DND-41 (cell line): ENCODE measurements around the gene CNTRL.
"Not testable (repeated sequence)": the region's sequence is repeated elsewhere in the genome, so short reads cannot be mapped to it uniquely, and the experiment has no call there.

Experiments
- EZH2 ChIP-seq: IDR thresholded peaks from 3 replicates; pipeline ENCODE4 v1.6.1; 2012; ENCODE audit warnings: borderline replicate concordance, low read depth, mild to moderate bottlenecking, moderate library complexity, low read length, inconsistent platforms; ENCODE audit not compliant: severe bottlenecking
- TF ChIP-seq, protein P1 (sequence below): IDR thresholded peaks from 2 replicates; pipeline ENCODE4 v1.5.1; 2012; ENCODE audit warnings: borderline replicate concordance, low read length, moderate library complexity, mild to moderate bottlenecking; ENCODE audit not compliant: poor library complexity, severe bottlenecking; ENCODE audit errors: extremely low read depth

DNA sequence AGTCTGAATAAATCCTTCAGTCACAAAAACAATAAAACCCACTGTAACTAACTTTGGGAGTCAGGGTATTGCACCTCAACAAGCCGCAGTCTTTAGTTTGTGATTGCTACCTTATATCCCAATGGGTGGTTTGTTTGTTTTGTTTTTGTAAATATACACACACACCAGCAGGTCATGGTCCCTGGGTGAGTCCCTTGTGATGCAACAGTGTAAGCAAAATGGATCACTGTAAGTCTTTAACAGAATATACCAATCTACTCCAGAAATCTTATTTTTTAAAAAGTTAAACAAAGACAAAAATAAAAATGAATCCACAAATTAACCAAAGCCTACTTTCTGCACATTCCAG, 104.6 kb downstream of the CNTRL start:
- TF ChIP-seq, protein P1, sequence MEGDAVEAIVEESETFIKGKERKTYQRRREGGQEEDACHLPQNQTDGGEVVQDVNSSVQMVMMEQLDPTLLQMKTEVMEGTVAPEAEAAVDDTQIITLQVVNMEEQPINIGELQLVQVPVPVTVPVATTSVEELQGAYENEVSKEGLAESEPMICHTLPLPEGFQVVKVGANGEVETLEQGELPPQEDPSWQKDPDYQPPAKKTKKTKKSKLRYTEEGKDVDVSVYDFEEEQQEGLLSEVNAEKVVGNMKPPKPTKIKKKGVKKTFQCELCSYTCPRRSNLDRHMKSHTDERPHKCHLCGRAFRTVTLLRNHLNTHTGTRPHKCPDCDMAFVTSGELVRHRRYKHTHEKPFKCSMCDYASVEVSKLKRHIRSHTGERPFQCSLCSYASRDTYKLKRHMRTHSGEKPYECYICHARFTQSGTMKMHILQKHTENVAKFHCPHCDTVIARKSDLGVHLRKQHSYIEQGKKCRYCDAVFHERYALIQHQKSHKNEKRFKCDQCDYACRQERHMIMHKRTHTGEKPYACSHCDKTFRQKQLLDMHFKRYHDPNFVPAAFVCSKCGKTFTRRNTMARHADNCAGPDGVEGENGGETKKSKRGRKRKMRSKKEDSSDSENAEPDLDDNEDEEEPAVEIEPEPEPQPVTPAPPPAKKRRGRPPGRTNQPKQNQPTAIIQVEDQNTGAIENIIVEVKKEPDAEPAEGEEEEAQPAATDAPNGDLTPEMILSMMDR = not testable (repeated sequence)
- TF ChIP-seq EZH2 = not testable (repeated sequence)
